ENCODE measurements around the gene ZFPM1. TPM values are rescaled to one million over a fixed set of nuclear protein-coding genes. Genes with fewer than 3 reads are reported as not detected.
"Not testable (repeated sequence)": the region's sequence is repeated elsewhere in the genome, so short reads cannot be mapped to it uniquely, and the experiment has no call there.

The ZFPM1 gene
- total RNA-seq, 4 donors from 2014 or later = 4.2 to 9.3 (median 5.1) TPM

DNA sequence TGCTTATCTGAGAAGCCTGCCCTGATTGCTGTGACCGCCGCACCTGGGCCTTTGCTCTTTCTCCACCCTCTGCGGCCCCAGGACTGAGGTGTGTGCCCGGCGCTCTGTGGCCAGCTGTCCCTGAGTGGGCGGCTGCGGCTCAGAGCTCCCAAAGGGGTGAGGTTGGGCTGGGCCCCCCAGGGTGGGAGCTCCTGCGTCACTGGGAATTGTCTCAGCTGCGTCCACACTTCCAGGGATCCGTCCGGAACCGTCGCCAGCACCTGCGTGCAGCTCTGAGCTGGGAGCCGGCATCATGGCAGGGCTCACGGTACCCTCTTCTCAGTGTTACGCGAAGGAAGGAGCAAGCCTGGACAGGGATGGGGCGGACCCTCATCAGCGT, 46.0 kb upstream of the ZFPM1 start:
- no peak overlapping the region for H3K27ac ChIP-seq
- no peak overlapping the region for H3K4me3 ChIP-seq
- no peaks in the 10 kb centered on the region for H3K9me3 ChIP-seq
- H3K36me3 ChIP-seq = no peaks in the 10 kb centered on the region
- no peak for TF ChIP-seq POLR2A (IDR thresholded peaks at IDR 0.05)
- TF ChIP-seq POLR2AphosphoS5 (IDR thresholded peaks at IDR 0.05) = no peak
- TF ChIP-seq, protein P1, sequence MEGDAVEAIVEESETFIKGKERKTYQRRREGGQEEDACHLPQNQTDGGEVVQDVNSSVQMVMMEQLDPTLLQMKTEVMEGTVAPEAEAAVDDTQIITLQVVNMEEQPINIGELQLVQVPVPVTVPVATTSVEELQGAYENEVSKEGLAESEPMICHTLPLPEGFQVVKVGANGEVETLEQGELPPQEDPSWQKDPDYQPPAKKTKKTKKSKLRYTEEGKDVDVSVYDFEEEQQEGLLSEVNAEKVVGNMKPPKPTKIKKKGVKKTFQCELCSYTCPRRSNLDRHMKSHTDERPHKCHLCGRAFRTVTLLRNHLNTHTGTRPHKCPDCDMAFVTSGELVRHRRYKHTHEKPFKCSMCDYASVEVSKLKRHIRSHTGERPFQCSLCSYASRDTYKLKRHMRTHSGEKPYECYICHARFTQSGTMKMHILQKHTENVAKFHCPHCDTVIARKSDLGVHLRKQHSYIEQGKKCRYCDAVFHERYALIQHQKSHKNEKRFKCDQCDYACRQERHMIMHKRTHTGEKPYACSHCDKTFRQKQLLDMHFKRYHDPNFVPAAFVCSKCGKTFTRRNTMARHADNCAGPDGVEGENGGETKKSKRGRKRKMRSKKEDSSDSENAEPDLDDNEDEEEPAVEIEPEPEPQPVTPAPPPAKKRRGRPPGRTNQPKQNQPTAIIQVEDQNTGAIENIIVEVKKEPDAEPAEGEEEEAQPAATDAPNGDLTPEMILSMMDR (IDR thresholded peaks at IDR 0.05) = no peak
- TF ChIP-seq EP300 (IDR thresholded peaks at IDR 0.05) = no peak
- peaks cover 15% of the 10 kb centered on the region for H3K4me1 ChIP-seq
- peaks cover 12% of the 10 kb centered on the region for H3K27me3 ChIP-seq
- DNase-seq (ENCODE audit: low spot score in 2 of 2) = no peak
- WGBS = 93% methylated on average over 18 of the region's 20 CpGs

DNA sequence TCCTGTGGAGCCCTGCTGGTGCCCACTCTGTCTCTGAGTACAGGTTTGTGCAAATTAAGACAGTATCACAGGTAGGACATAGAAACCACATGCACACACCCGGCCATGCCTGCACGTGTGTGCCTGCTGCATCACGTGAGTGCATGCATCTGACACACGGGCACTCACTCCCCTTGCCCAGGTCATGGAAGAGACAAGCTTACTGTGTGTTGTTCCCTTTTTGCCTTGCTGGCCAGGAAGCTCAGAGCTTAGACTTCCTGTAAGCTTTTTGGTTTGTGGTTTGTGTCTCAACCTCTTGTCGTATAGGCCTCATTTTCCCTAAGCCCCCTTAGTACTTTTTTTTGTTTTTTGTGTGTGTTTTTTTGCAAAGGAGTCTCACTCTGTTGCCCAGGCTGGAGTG, 45.3 kb upstream of the ZFPM1 start:
- H3K27me3 ChIP-seq = peaks cover 12% of the 10 kb centered on the region
- H3K27ac ChIP-seq = no peak overlapping the region
- no peak overlapping the region for H3K4me3 ChIP-seq
- H3K4me1 ChIP-seq = peaks cover 15% of the 10 kb centered on the region
- TF ChIP-seq EP300 (IDR thresholded peaks at IDR 0.05) = no peak
- no peak for TF ChIP-seq POLR2A (IDR thresholded peaks at IDR 0.05)
- TF ChIP-seq POLR2AphosphoS5 (IDR thresholded peaks at IDR 0.05) = no peak
- no peaks in the 10 kb centered on the region for H3K9me3 ChIP-seq
- H3K36me3 ChIP-seq = no peaks in the 10 kb centered on the region
- WGBS = 83% methylated on average over 5 of the region's 5 CpGs
- DNase-seq (ENCODE audit: low spot score in 2 of 2) = no peak

DNA sequence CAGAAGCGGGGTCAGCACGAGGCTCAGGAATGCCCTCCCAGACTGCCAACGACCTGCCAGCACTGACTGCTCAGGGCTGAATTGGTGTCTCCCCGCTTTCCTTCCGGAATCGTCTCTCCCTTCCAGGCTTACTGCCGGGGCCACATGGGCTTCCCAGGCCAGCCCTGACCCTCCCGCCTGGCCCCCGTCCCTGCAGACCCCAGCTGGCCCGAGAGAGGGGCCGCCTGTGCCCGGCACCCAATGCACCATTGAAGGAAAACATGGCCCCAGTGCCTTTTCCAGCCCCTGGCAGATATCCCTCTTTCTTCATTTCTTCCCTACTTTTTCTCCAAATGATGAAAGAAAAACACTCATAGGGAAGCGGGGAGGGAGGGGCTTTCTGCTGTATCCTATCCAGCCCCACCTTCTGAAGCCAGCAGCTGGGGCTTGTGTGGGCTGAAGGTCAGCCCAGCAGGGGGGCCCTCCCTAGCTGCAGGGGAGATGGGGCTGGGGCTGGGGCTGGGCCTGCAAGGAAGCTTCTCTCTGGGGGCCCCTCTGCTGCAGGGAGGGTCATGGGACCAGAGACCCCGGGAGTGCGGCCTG, 44.4 kb upstream of the ZFPM1 start:
- WGBS = 82% methylated on average over 13 of the region's 15 CpGs
- Histone ChIP-seq H3K27ac (no peak overlapping the region), H3K4me1 (peaks cover 15% of the 10 kb centered on the region), H3K9me3 (no peaks in the 10 kb centered on the region), H3K4me3 (no peak overlapping the region), H3K36me3 (no peaks in the 10 kb centered on the region), H3K27me3 (peaks cover 12% of the 10 kb centered on the region)
- no peak for DNase-seq (ENCODE audit: low spot score in 2 of 2)
- no peak for TF ChIP-seq EP300 (IDR thresholded peaks at IDR 0.05)
- no peak for TF ChIP-seq POLR2A (IDR thresholded peaks at IDR 0.05)
- no peak for TF ChIP-seq POLR2AphosphoS5 (IDR thresholded peaks at IDR 0.05)
- TF ChIP-seq, protein P1 (IDR thresholded peaks at IDR 0.05) = no peak

DNA sequence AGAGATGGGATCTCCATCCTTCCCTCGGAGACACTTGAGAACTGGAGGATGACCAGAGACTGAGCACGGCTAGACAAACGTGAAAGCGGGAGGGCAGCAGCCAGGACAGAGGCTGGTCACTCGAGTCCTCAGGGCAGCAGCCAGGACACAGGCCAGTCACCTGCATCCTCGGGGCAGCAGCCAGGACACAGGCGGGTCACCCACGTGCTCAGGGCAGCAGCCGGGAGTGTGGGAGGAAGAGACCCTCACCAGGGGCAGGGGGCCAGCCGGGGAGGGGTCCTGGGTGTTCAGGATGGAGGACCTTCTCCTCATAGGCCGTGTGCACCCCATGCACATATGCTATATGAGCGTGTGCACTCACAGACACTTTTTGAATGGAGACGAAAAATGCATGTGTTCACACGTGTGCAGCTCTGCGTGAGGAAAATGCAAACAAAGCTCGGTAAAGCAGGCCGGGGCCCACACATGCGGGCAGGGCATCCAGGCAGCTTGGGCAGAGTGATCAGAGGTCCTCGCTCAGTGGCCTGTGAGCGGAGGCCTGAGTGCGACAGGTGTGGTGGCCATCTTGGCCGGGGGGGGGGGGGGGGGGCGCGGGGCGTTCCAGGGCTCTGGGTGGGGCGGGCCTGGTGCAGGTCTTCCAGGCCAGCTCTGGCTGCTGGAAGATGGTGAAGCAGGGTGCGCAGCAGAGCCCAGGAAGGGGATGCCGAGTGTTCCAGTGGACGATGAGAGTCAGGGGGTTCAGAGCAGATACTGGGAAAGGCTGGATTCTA, 43.6 kb upstream of the ZFPM1 start:
- no peaks in the 10 kb centered on the region for H3K9me3 ChIP-seq
- TF ChIP-seq POLR2AphosphoS5 (IDR thresholded peaks at IDR 0.05) (no peak), POLR2A (IDR thresholded peaks at IDR 0.05) (no peak), EP300 (IDR thresholded peaks at IDR 0.05) (no peak)
- TF ChIP-seq, protein P1 (IDR thresholded peaks at IDR 0.05) = no peak
- no peak overlapping the region for H3K4me3 ChIP-seq
- WGBS = 84% methylated on average over 22 of the region's 29 CpGs
- no peaks in the 10 kb centered on the region for H3K36me3 ChIP-seq
- peaks cover 15% of the 10 kb centered on the region for H3K4me1 ChIP-seq
- DNase-seq (ENCODE audit: low spot score in 2 of 2) = no peak
- no peak overlapping the region for H3K27ac ChIP-seq
- peaks cover 12% of the 10 kb centered on the region for H3K27me3 ChIP-seq

DNA sequence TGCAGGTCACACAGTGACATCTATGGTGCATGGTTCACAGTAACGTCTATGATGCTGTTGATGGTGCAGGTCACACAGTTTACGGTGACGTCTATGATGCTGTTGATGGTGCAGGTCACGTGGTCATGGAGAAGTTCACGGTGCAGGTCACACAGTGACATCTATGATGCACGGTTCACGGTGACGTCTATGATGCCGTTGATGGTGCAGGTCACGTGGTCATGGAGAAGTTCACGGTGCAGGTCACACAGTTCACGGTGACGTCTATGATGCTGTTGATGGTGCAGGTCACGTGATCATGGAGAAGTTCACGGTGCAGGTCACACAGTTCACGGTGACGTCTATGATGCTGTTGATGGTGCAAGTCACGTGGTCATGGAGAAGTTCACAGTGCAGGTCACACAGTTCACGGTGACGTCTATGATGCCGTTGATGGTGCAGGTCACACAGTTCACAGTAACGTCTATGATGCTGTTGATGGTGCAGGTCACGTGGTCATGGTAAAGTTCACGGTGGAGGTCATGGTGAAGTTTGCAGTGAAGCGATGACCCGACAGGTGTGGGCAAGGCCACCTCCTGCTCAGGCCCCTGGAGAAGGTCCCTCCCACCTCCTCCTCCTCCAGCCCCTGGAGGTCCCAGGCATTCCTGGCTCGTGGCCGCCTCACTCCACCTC, 42.6 kb upstream of the ZFPM1 start:
- not testable (repeated sequence) for H3K9me3 ChIP-seq; H3K36me3 ChIP-seq; H3K27ac ChIP-seq; DNase-seq (ENCODE audit: low spot score in 2 of 2); H3K4me3 ChIP-seq
- H3K4me1 ChIP-seq = peaks cover 11% of the 10 kb centered on the region
- WGBS = 97% methylated on average over 28 of the region's 28 CpGs
- peaks cover 12% of the 10 kb centered on the region for H3K27me3 ChIP-seq

DNA sequence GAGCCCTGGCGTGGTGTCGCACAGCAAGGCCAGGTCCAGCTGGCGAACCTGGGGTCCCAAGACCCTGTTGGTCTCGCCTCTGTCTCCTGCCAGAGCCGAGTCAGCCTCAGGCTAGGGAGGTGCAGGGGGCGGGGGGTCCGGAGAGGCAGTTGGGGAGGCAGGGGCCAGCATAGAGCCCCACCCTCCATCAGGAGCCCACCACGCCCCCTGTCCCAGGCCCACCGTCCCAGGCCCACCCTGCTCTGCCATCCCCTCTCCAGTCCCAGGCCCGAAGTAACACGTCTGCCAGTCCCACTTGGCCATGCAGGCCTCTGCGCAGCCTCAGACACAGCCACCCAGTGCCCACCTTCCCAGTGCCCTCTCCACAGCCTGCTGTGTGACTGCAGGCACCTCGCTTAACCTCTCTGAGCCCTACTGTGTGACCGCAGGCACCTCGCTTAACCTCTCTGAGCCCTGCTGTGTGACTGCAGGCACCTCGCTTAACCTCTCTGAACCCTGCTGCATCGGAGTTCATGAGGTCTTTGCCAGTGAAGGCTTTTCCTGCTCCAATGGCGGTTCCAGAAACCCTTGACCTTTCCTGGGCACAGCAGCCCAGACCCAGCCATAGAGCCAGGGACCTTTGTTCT, 41.0 kb upstream of the ZFPM1 start:
- DNase-seq (ENCODE audit: low spot score in 2 of 2) = no peak
- Histone ChIP-seq H3K9me3 (no peaks in the 10 kb centered on the region), H3K36me3 (no peaks in the 10 kb centered on the region), H3K27me3 (peaks cover 3% of the 10 kb centered on the region), H3K27ac (no peak overlapping the region), H3K4me3 (no peak overlapping the region), H3K4me1 (peaks cover 2% of the 10 kb centered on the region)
- WGBS = 92% methylated on average over 12 of the region's 18 CpGs
- TF ChIP-seq POLR2A (IDR thresholded peaks at IDR 0.05) (no peak), EP300 (IDR thresholded peaks at IDR 0.05) (no peak), POLR2AphosphoS5 (IDR thresholded peaks at IDR 0.05) (no peak)
- TF ChIP-seq, protein P1 (IDR thresholded peaks at IDR 0.05) = no peak

All from suprapubic skin (tissue), 4 donors.